Measurements from ENCODE around the gene EPHA8.

- TF ChIP-seq CTCF (IDR thresholded peaks at IDR 0.05; ENCODE audit: low read length) (no peak), EZH2 (optimal IDR thresholded peaks at IDR 0.05; ENCODE audit: low read depth, low read length) (no peak), EZH2phosphoT487 (IDR thresholded peaks at IDR 0.05; ENCODE audit: low read length) (no peak)
These were observed 23.7 kb upstream of the EPHA8 start for GRCh38 chr1:22539510-22540118.

All from MM.1S (cell line).